GM12875 (cell line): ENCODE measurements around the gene SAMD14.

ENCODE experiments used
- H3K4me3 ChIP-seq: one replicate; pipeline ENCODE4 v1.5.1; 2011; ENCODE audit warnings: low read depth, low read length, control low read depth
- CTCF ChIP-seq: IDR thresholded peaks from 2 replicates; pipeline ENCODE4 v1.5.1; 2011; ENCODE audit warnings: low read depth, mild to moderate bottlenecking, control low read depth, inconsistent platforms, low read length, moderate library complexity, borderline replicate concordance; ENCODE audit not compliant: insufficient read depth

SAMD14 gene

GRCh38 chr17:50070908-50071680 lies 58.9 kb downstream of the SAMD14 start:
- TF ChIP-seq CTCF, result no peak

GRCh38 chr17:50067996-50068395 lies 62.0 kb downstream of the SAMD14 start:
- no peak for TF ChIP-seq CTCF

More at GRCh38 chr17:50070908-50071680, 58.9 kb downstream of the SAMD14 start:
- no peak overlapping the region for H3K4me3 ChIP-seq

GRCh38 chr17:50066995-50067394 lies 63.0 kb downstream of the SAMD14 start:
- no peak overlapping the region for H3K4me3 ChIP-seq
- no peak for TF ChIP-seq CTCF

More at GRCh38 chr17:50067996-50068395, 62.0 kb downstream of the SAMD14 start:
- no peak overlapping the region for H3K4me3 ChIP-seq

- TF ChIP-seq CTCF, result no peak
- H3K4me3 ChIP-seq, result no peak overlapping the region
Measured at GRCh38 chr17:50065056-50065455, 64.9 kb downstream of the SAMD14 start.

- H3K4me3 ChIP-seq, result no peak overlapping the region
- no peak for TF ChIP-seq CTCF
Measured at GRCh38 chr17:50064253-50065001, 65.5 kb downstream of the SAMD14 start.

- no peak overlapping the region for H3K4me3 ChIP-seq
- no peak for TF ChIP-seq CTCF
Measured at GRCh38 chr17:50063561-50064252, 66.3 kb downstream of the SAMD14 start.
